K562 (cell line): ENCODE measurements around the gene CREB5. TPM values are rescaled to one million over a fixed set of nuclear protein-coding genes. Genes with fewer than 3 reads are reported as not detected.

Source experiments
- ATAC-seq: fragments of 200-7000 bp; cut with Tn5 transposase; 3 replicates; pipeline ENCODE4 v1.9.1; 2020; ENCODE audit warnings: moderate library complexity
- BruUV-seq: library from RNA; stranded (reverse); fragments of 400-500 nt; replicated peaks from 2 replicates; lab custom pipeline; 2021; lab: Mats Ljungman, UMichigan
- CTCF ChIA-PET: fragments of 300-600 bp; formaldehyde crosslinking; extraction: SDS; loops from one replicate; lab custom pipeline; 2021; ENCODE audit warnings: low intra/inter-chr PET ratio; lab: Yijun Ruan, JAX
- POLR2A ChIA-PET: fragments of 300-600, 350-650 bp; sonication (Branson Sonifier 250); formaldehyde crosslinking; extraction: SDS; loops from one replicate; lab custom pipeline; 2021; ENCODE audit warnings: antibody characterized with exemption, inconsistent platforms; lab: Yijun Ruan, JAX
- DNase-seq, 4 experiments: peaks; one replicate each; pipeline versions ENCODE4 v3.0.0 to v3.0.0-alpha.2; 2011 to 2018; ENCODE audit warnings: low spot score in 3 of 4, mixed read lengths in 3 of 4; ENCODE audit errors: extremely low read depth in 1 of 4
- FAIRE-seq: peaks from 2 replicates; lab custom pipeline; 2011; peaks lifted over from hg19 to GRCh38; lab: Jason Lieb, UNC
- H2AFZ ChIP-seq: 2 replicates; pipeline ENCODE4 v1.6.0; 2011; ENCODE audit warnings: low read depth, low read length, control low read depth, inconsistent platforms
- H3K27ac ChIP-seq: fragments of 200-600 bp; 3 replicates; pipeline ENCODE4 v1.8.0; 2011; ENCODE audit warnings: low read depth, mild to moderate bottlenecking, control low read depth, inconsistent platforms, low read length, moderate library complexity, mixed read lengths; ENCODE audit errors: extremely low read depth
- H3K27me3 ChIP-seq, 2 experiments: fragments of 300-600 bp in 1 of 2; 2 replicates in 1 of 2; 3 replicates in 1 of 2; pipeline versions ENCODE4 v1.6.0 to v1.8.0; 2011; ENCODE audit warnings: inconsistent platforms in 2 of 2, low read length in 2 of 2, mild to moderate bottlenecking in 1 of 2, mixed read lengths in 1 of 2, moderate library complexity in 1 of 2; ENCODE audit not compliant: control insufficient read depth in 2 of 2, insufficient read depth in 2 of 2
- H3K36me3 ChIP-seq: fragments of 300-600 bp; 3 replicates; pipeline ENCODE4 v1.8.0; 2011; ENCODE audit warnings: mild to moderate bottlenecking, low read length, inconsistent platforms; ENCODE audit not compliant: control insufficient read depth, insufficient read depth
- H3K4me1 ChIP-seq, 2 experiments: fragments of 200-600 bp in 1 of 2; replicated peaks in 1 of 2; 2 replicates in 1 of 2; 3 replicates in 1 of 2; pipeline versions ENCODE4 v1.5.1 to v1.8.0; 2011; ENCODE audit warnings: inconsistent platforms in 2 of 2, low read length in 2 of 2, mild to moderate bottlenecking in 1 of 2, mixed read lengths in 1 of 2, moderate library complexity in 1 of 2; ENCODE audit not compliant: control insufficient read depth in 2 of 2, insufficient read depth in 2 of 2
- H3K4me2 ChIP-seq: 2 replicates; pipeline ENCODE4 v1.6.1; 2011; ENCODE audit warnings: low read length, control low read depth, inconsistent platforms, mixed read lengths; ENCODE audit not compliant: insufficient read depth
- H3K4me3 ChIP-seq: fragments of 200-600 bp; sonication (generic), shearing (Covaris generic); 2 replicates; pipeline ENCODE4 v1.5.1; 2016; ENCODE audit warnings: control low read depth, inconsistent platforms
- H3K79me2 ChIP-seq: fragments of 200-600 bp; 3 replicates; pipeline ENCODE4 v1.8.0; 2011; ENCODE audit warnings: low read length, inconsistent platforms; ENCODE audit not compliant: control insufficient read depth, insufficient read depth
- H3K9ac ChIP-seq, 2 experiments: 2 replicates each; pipeline versions ENCODE4 v1.6.0 to v1.6.1; 2011; ENCODE audit warnings: low read depth in 2 of 2, low read length in 2 of 2, control low read depth in 1 of 2, inconsistent platforms in 1 of 2, mild to moderate bottlenecking in 1 of 2, mixed read lengths in 1 of 2; ENCODE audit not compliant: insufficient read depth in 1 of 2
- H3K9me1 ChIP-seq: one replicate; pipeline ENCODE4 v1.6.0; 2011; ENCODE audit warnings: inconsistent platforms, mild to moderate bottlenecking, low read length, moderate library complexity; ENCODE audit not compliant: control insufficient read depth, insufficient read depth
- H3K9me3 ChIP-seq: replicated peaks from 2 replicates; pipeline ENCODE4 v1.5.1; 2011; ENCODE audit warnings: low read depth, low read length, inconsistent platforms; ENCODE audit not compliant: control insufficient read depth, insufficient read depth
- H4K20me1 ChIP-seq: replicated peaks from 2 replicates; pipeline ENCODE4 v1.6.1; 2011; ENCODE audit warnings: low read length, inconsistent platforms, mixed read lengths; ENCODE audit not compliant: control insufficient read depth, insufficient read depth
- GTF2A2 ChIP-seq: IDR thresholded peaks from 2 replicates; pipeline ENCODE4 v1.6.1; 2016; ENCODE audit warnings: mild to moderate bottlenecking, missing genetic modification characterization, missing compliant biosample characterization
- RBBP5 ChIP-seq: fragments of 200-600 bp; sonication (generic); IDR thresholded peaks from 2 replicates; pipeline ENCODE4 v1.6.1; 2012; ENCODE audit warnings: borderline replicate concordance, mild to moderate bottlenecking, low read length, control low read depth, inconsistent platforms; ENCODE audit not compliant: insufficient read depth, poor library complexity, severe bottlenecking
- SETDB1 ChIP-seq: IDR thresholded peaks from one replicate; pipeline ENCODE4 v1.6.1; 2012; ENCODE audit warnings: low read length, control low read depth, inconsistent platforms
- STAT6 ChIP-seq: sonication (generic); formaldehyde crosslinking; IDR thresholded peaks from 2 replicates; pipeline ENCODE4 v1.8.1; 2023; ENCODE audit warnings: mild to moderate bottlenecking, missing genetic modification reagents
- ZBED1 ChIP-seq: IDR thresholded peaks from 2 replicates; pipeline ENCODE4 v1.6.1; 2014
- WGBS: fragments of 100-300 bp; shearing (Covaris generic); methylation state at CpG from one replicate; pipeline ENCODE4 v1.1.6; 2016; ENCODE audit warnings: low coverage, mixed read lengths; ENCODE audit not compliant: insufficient coverage; ENCODE audit errors: missing lambda C conversion rate; 5-methylcytosine and 5-hydroxymethylcytosine counted together
- in situ Hi-C: fragments of 300-500 bp; cut with MboI; formaldehyde crosslinking; loops from 4 replicates; pipeline ENCODE4 v1.15.0; 2018; ENCODE audit warnings: inconsistent platforms, mixed read lengths
- intact Hi-C: fragments of 100-400 bp; cut with micrococcal nuclease; formaldehyde crosslinking; loops from 2 replicates; pipeline ENCODE4 v1.14.2; 2022
- polyA plus RNA-seq, 8 experiments: library from polyadenylated mRNA; depleted of rRNA in 4 of 8; stranded (reverse) in 5 of 8; unstranded in 3 of 8; fragments of >200 nt; fragmentation: Nextera tagmentation in 2 of 8; fragmentation: Illumina TruSeq in 1 of 8; extraction: Ambion mirVana in 2 of 8; extraction: Trizol in 1 of 8; gene quantifications; 2 replicates each; pipeline versions ENCODE4 v1.2.1 to v1.2.3, GENCODE V29; 2011 to 2014; ENCODE audit warnings: inconsistent platforms in 1 of 8, missing spikeins in 1 of 8
- total RNA-seq, 7 experiments: library from RNA; depleted of rRNA in 6 of 7; stranded (reverse); fragments of >200 nt in 6 of 7; fragmentation: Illumina TruSeq in 2 of 7; extraction: Trizol in 2 of 7; gene quantifications; 2 replicates each; pipeline versions ENCODE4 v1.2.1 to v1.2.3, GENCODE V29; 2011 to 2021; ENCODE audit warnings: low replicate concordance in 1 of 7

CREB5 gene
- total and polyA plus RNA-seq, 9 of the 15 experiments (the other 6 are each of a cell fraction or from before 2014, with no cell fraction given), result 0.33 to 6.4 (median 1.8) TPM

GRCh38 chr7:28688174-28688573 lies 275.9 kb downstream of the CREB5 start:
- Histone ChIP-seq H3K27me3 (peaks cover 0 to 19% of the 10 kb centered on the region in 2 experiments; a peak in 4 of 5 replicates), H3K9me1 (no peaks in the 10 kb centered on the region), H3K4me3 (no peak overlapping the region), H3K9me3 (no peaks in the 10 kb centered on the region), H3K79me2 (no peaks in the 10 kb centered on the region), H3K9ac (no peak overlapping the region), H3K27ac (no peak overlapping the region), H3K4me2 (no peak overlapping the region), H2AFZ (no peak overlapping the region), H3K4me1 (no peaks in the 10 kb centered on the region), H3K36me3 (no peaks in the 10 kb centered on the region), H4K20me1 (0 out of 2 replicates have a peak, but pooled peaks cover 3% of the 10 kb centered on the region)
- CTCF ChIA-PET, result no interaction called here
- ATAC-seq (no peak), FAIRE-seq (no peak), DNase-seq (no peak)
- intact Hi-C loops, result no loop called here
- POLR2A ChIA-PET, result no interaction called here
- 0% methylated on average over 2 of the region's 2 CpGs for WGBS
- BruUV-seq, result no TSS peak
- TF ChIP-seq RBBP5 (no peak), STAT6 (CRISPR knock-in tag) (no peak), ZBED1 (no peak), GTF2A2 (tag) (no peak), SETDB1 (no peak)
- in situ Hi-C loops, result no loop called here
